HG02870 (cell line): Measurements from ENCODE around the gene CNTF.

Source experiments
- ATAC-seq: cut with Tn5 transposase; IDR thresholded peaks from one replicate; pipeline ENCODE4 v1.9.1; 2021; ENCODE audit warnings: mild to moderate bottlenecking, moderate library complexity; ENCODE audit not compliant: unreplicated experiment

Gene CNTF

GRCh38 chr11:58606930-58607714 lies 15.3 kb upstream of the CNTF start:
- ATAC-seq: no peak

- no peak for ATAC-seq
These were observed 14.1 kb upstream of the CNTF start for GRCh38 chr11:58608331-58608730.

- ATAC-seq: peak; percentile 51
These were observed 12.7 kb upstream of the CNTF start for GRCh38 chr11:58609723-58610122.

GRCh38 chr11:58613228-58613627 lies 9.2 kb upstream of the CNTF start:
- ATAC-seq: no peak

GRCh38 chr11:58615559-58615958 lies 6.9 kb upstream of the CNTF start:
- no peak for ATAC-seq

- ATAC-seq: no peak
These were observed 5.9 kb upstream of the CNTF start for GRCh38 chr11:58616594-58616993.

- no peak for ATAC-seq
These were observed 4.4 kb upstream of the CNTF start for GRCh38 chr11:58617976-58618557.

GRCh38 chr11:58621586-58622262 lies 741 bp upstream of the CNTF start:
- ATAC-seq: no peak

GRCh38 chr11:58625086-58625485 lies 2.6 kb downstream of the CNTF start:
- ATAC-seq: no peak

- no peak for ATAC-seq
These were observed 3.5 kb downstream of the CNTF start for GRCh38 chr11:58625826-58626460.

- no peak for ATAC-seq
These were observed 4.5 kb downstream of the CNTF start for GRCh38 chr11:58626934-58627483.

- no peak for ATAC-seq
These were observed 6.0 kb downstream of the CNTF start for GRCh38 chr11:58628446-58628845.

GRCh38 chr11:58629857-58630256 lies 7.4 kb downstream of the CNTF start:
- ATAC-seq: peak; percentile 46

GRCh38 chr11:58631378-58631777 lies 8.9 kb downstream of the CNTF start:
- no peak for ATAC-seq

- ATAC-seq: no peak
These were observed 10.0 kb downstream of the CNTF start for GRCh38 chr11:58632510-58632909.

- ATAC-seq: no peak
These were observed 14.1 kb downstream of the CNTF start for GRCh38 chr11:58636587-58636986.

- ATAC-seq: no peak
These were observed 14.9 kb downstream of the CNTF start for GRCh38 chr11:58637371-58637770.

- no peak for ATAC-seq
These were observed 16.6 kb downstream of the CNTF start for GRCh38 chr11:58639103-58639502.

GRCh38 chr11:58639669-58640068 lies 17.2 kb downstream of the CNTF start:
- ATAC-seq: no peak

GRCh38 chr11:58640386-58641023 lies 18.0 kb downstream of the CNTF start:
- no peak for ATAC-seq

- ATAC-seq: no peak
These were observed 18.9 kb downstream of the CNTF start for GRCh38 chr11:58641341-58641740.
